Measurements from ENCODE around the gene PFN1.

DNA sequence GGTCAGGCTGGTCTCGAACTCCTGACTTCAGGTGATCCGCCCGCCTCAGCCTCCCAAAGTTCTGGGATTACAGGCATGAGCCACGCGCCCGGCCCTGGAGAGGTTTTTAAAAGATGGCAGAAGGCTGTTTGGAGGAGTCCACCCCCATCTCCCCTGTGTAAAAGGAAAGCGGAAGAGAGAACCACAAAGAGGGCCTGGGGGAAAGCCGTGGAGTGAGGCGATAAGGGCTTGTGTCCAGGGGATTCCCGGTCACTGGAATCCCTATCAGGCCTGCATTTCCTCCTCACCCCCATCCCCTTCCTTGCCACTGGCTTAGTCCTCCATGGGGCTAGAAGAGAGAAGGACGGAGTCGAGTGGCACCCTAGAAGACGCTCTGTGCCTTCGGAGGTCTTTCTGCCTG is 16.4 kb downstream of the PFN1 start, which contains the start of gene GP1BA:
- TF ChIP-seq, protein P1, sequence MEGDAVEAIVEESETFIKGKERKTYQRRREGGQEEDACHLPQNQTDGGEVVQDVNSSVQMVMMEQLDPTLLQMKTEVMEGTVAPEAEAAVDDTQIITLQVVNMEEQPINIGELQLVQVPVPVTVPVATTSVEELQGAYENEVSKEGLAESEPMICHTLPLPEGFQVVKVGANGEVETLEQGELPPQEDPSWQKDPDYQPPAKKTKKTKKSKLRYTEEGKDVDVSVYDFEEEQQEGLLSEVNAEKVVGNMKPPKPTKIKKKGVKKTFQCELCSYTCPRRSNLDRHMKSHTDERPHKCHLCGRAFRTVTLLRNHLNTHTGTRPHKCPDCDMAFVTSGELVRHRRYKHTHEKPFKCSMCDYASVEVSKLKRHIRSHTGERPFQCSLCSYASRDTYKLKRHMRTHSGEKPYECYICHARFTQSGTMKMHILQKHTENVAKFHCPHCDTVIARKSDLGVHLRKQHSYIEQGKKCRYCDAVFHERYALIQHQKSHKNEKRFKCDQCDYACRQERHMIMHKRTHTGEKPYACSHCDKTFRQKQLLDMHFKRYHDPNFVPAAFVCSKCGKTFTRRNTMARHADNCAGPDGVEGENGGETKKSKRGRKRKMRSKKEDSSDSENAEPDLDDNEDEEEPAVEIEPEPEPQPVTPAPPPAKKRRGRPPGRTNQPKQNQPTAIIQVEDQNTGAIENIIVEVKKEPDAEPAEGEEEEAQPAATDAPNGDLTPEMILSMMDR (IDR thresholded peaks at IDR 0.05; ENCODE audit: low read length): no peak
- no peak for TF ChIP-seq EZH2 (IDR thresholded peaks at IDR 0.05; ENCODE audit: borderline replicate concordance, low read length)

All from OCI-LY1 (cell line).